WTC11 (cell line): ENCODE results near the gene TRIM9. TPM values are rescaled to one million over a fixed set of nuclear protein-coding genes. Genes with fewer than 3 reads are reported as not detected.

Experiments
- ATAC-seq: fragments of 200-7000 bp; cut with Tn5 transposase; 2 replicates; pipeline ENCODE4 v1.10.0; 2021; ENCODE audit warnings: mild to moderate bottlenecking, moderate library complexity
- CTCF ChIA-PET: fragments of 300-600 bp; sonication (Branson Sonifier 250); formaldehyde crosslinking; loops from one replicate; lab custom pipeline; 2021; ENCODE audit warnings: antibody characterized with exemption; lab: Charles Lee
- POLR2A ChIA-PET: fragments of 350-600 bp; sonication (Branson Sonifier 250); formaldehyde crosslinking; loops from one replicate; lab custom pipeline; 2021; ENCODE audit warnings: antibody characterized with exemption; lab: Charles Lee
- DNase-seq: peaks from one replicate; pipeline ENCODE4 v3.0.0; 2021; ENCODE audit warnings: low spot score
- H3K27ac Mint-ChIP-seq: 2 replicates; pipeline ENCODE4 v1.8.0; 2021; ENCODE audit warnings: mixed read lengths
- H3K27me3 Mint-ChIP-seq: 2 replicates; pipeline ENCODE4 v1.8.0; 2021; ENCODE audit warnings: low read depth, mild to moderate bottlenecking, moderate library complexity, mixed read lengths
- H3K36me3 Mint-ChIP-seq: 2 replicates; pipeline ENCODE4 v1.8.0; 2021; ENCODE audit warnings: mixed read lengths
- H3K4me1 Mint-ChIP-seq: 2 replicates; pipeline ENCODE4 v1.8.0; 2022; ENCODE audit warnings: mixed read lengths
- H3K4me3 Mint-ChIP-seq: 2 replicates; pipeline ENCODE4 v1.8.0; 2021; ENCODE audit warnings: mild to moderate bottlenecking, moderate library complexity, mixed read lengths
- H3K9me3 Mint-ChIP-seq: 2 replicates; pipeline ENCODE4 v1.8.0; 2021; ENCODE audit warnings: mixed read lengths
- ARID4B ChIP-seq: sonication (generic); formaldehyde crosslinking; IDR thresholded peaks from 2 replicates; pipeline ENCODE4 v1.8.0; 2023; ENCODE audit warnings: missing genetic modification reagents, mild to moderate bottlenecking, borderline replicate concordance
- ATF1 ChIP-seq: sonication (generic); formaldehyde crosslinking; IDR thresholded peaks from 2 replicates; pipeline ENCODE4 v1.8.1; 2023; ENCODE audit warnings: mild to moderate bottlenecking, moderate library complexity, missing genetic modification reagents
- CREB1 ChIP-seq: sonication (generic); formaldehyde crosslinking; IDR thresholded peaks from 2 replicates; pipeline ENCODE4 v1.8.0; 2023; ENCODE audit warnings: mild to moderate bottlenecking, missing genetic modification reagents
- FOXP1 ChIP-seq: sonication (generic); formaldehyde crosslinking; IDR thresholded peaks from 2 replicates; pipeline ENCODE4 v1.8.0; 2022; ENCODE audit warnings: missing genetic modification reagents, mild to moderate bottlenecking, moderate library complexity, borderline replicate concordance
- IRF2 ChIP-seq: sonication (generic); formaldehyde crosslinking; IDR thresholded peaks from 2 replicates; pipeline ENCODE4 v1.8.0; 2022; ENCODE audit warnings: low read depth, missing genetic modification reagents, borderline replicate concordance
- NFATC4 ChIP-seq: fragments of 250-450 bp; sonication (Bioruptor Pico); IDR thresholded peaks from 2 replicates; pipeline ENCODE4 v1.9.0; 2021; ENCODE audit warnings: mild to moderate bottlenecking
- PREB ChIP-seq: sonication (generic); formaldehyde crosslinking; IDR thresholded peaks from 2 replicates; pipeline ENCODE4 v1.8.1; 2022; ENCODE audit warnings: mild to moderate bottlenecking, missing genetic modification reagents, moderate library complexity, borderline replicate concordance
- STAT6 ChIP-seq: sonication (generic); formaldehyde crosslinking; conservative IDR thresholded peaks from 2 replicates; pipeline ENCODE4 v1.8.1; 2023; ENCODE audit warnings: mild to moderate bottlenecking, low read depth, missing genetic modification reagents, moderate library complexity
- TEAD4 ChIP-seq: sonication (generic); formaldehyde crosslinking; IDR thresholded peaks from 2 replicates; pipeline ENCODE4 v1.8.0; 2022; ENCODE audit warnings: mild to moderate bottlenecking, missing genetic modification reagents
- USF1 ChIP-seq: sonication (generic); formaldehyde crosslinking; IDR thresholded peaks from 2 replicates; pipeline ENCODE4 v1.8.0; 2022; ENCODE audit warnings: mild to moderate bottlenecking, missing genetic modification reagents
- ZNF121 ChIP-seq: sonication (generic); formaldehyde crosslinking; IDR thresholded peaks from 2 replicates; pipeline ENCODE4 v1.8.0; 2023; ENCODE audit warnings: missing genetic modification reagents
- ZNF263 ChIP-seq: sonication (generic); formaldehyde crosslinking; IDR thresholded peaks from 2 replicates; pipeline ENCODE4 v1.8.1; 2022; ENCODE audit warnings: low read depth, mild to moderate bottlenecking, moderate library complexity, missing genetic modification reagents
- ZNF396 ChIP-seq: fragments of 250-450 bp; sonication (Bioruptor Pico); IDR thresholded peaks from 2 replicates; pipeline ENCODE4 v1.8.0; 2021; ENCODE audit warnings: mild to moderate bottlenecking, moderate library complexity, borderline replicate concordance
- ZNF425 ChIP-seq: fragments of 250-450 bp; sonication (Bioruptor Pico); conservative IDR thresholded peaks from 2 replicates; pipeline ENCODE4 v1.9.0; 2021; ENCODE audit warnings: mild to moderate bottlenecking
- total RNA-seq: library from RNA; stranded (reverse); gene quantifications from 3 replicates; pipeline ENCODE4 v1.2.3, GENCODE V29; 2021
- TF ChIP-seq, protein P1 (sequence below): fragments of 250-450 bp; sonication (Bioruptor Pico); IDR thresholded peaks from 2 replicates; pipeline ENCODE4 v2.1.2; 2022; ENCODE audit warnings: mild to moderate bottlenecking, moderate library complexity
- TF ChIP-seq, protein P2 (sequence below): fragments of 250-450 bp; sonication (Bioruptor Pico); IDR thresholded peaks from 2 replicates; pipeline ENCODE4 v1.8.0; 2021; ENCODE audit warnings: mild to moderate bottlenecking
- TF ChIP-seq, protein P3 (sequence below): sonication (generic); formaldehyde crosslinking; IDR thresholded peaks from 2 replicates; pipeline ENCODE4 v1.8.1; 2022; ENCODE audit warnings: missing genetic modification reagents, borderline replicate concordance

TRIM9 gene
- total RNA-seq, 1 experiment from 2014 or later = 4.0 TPM

GRCh38 chr14:51129130-51129529 lies 34.2 kb upstream of the TRIM9 start (continued):
- no peak for TF ChIP-seq FOXP1 (CRISPR knock-in tag)
- TF ChIP-seq CREB1 = no peak
- TF ChIP-seq NFATC4 (CRISPR knock-in tag) = no peak
- TF ChIP-seq, protein P1, sequence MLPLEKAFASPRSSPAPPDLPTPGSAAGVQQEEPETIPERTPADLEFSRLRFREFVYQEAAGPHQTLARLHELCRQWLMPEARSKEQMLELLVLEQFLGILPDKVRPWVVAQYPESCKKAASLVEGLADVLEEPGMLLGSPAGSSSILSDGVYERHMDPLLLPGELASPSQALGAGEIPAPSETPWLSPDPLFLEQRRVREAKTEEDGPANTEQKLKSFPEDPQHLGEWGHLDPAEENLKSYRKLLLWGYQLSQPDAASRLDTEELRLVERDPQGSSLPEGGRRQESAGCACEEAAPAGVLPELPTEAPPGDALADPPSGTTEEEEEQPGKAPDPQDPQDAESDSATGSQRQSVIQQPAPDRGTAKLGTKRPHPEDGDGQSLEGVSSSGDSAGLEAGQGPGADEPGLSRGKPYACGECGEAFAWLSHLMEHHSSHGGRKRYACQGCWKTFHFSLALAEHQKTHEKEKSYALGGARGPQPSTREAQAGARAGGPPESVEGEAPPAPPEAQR = no peak
- no peak for TF ChIP-seq ARID4B (CRISPR knock-in tag)
- TF ChIP-seq, all 79 proteins: peak for 0

DNA sequence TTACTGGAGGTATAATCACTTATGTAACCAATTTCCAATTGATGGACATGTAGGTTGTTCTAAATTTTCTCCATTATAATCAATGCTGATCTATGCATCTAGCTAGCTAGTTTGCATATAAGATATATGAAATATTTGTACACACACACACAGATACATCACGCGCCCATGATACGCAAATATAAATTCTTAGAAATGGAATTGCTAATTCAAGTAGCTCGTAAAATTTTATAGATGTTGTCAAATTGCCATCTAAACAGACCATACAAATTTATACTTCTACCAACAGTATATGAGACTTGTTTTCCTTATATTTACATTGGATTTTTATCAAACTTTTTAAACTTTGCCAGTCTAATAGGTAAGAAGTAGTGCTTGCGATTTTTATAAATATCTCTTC lies 29.1 kb upstream of the TRIM9 start:
- no peak for ATAC-seq
- Mint-ChIP-seq H3K36me3 (no peaks in the 10 kb centered on the region), H3K4me3 (no peak overlapping the region), H3K27ac (no peak overlapping the region), H3K9me3 (peaks cover 4% of the 10 kb centered on the region), H3K27me3 (no peaks in the 10 kb centered on the region), H3K4me1 (peaks cover 36% of the 10 kb centered on the region)
- ChIA-PET POLR2A (no interaction called here), CTCF (no interaction called here)
- DNase-seq = no peak
- TF ChIP-seq PREB (CRISPR knock-in tag) (no peak), ZNF425 (CRISPR knock-in tag) (no peak), ZNF263 (CRISPR knock-in tag) (no peak), CREB1 (no peak), STAT6 (CRISPR knock-in tag) (no peak), ATF1 (no peak), TEAD4 (no peak), ZNF396 (no peak), ZNF121 (CRISPR knock-in tag) (no peak), USF1 (CRISPR knock-in tag) (no peak), IRF2 (no peak)
- TF ChIP-seq, protein P2, sequence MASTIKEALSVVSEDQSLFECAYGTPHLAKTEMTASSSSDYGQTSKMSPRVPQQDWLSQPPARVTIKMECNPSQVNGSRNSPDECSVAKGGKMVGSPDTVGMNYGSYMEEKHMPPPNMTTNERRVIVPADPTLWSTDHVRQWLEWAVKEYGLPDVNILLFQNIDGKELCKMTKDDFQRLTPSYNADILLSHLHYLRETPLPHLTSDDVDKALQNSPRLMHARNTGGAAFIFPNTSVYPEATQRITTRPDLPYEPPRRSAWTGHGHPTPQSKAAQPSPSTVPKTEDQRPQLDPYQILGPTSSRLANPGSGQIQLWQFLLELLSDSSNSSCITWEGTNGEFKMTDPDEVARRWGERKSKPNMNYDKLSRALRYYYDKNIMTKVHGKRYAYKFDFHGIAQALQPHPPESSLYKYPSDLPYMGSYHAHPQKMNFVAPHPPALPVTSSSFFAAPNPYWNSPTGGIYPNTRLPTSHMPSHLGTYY = no peak
- TF ChIP-seq, protein P3, sequence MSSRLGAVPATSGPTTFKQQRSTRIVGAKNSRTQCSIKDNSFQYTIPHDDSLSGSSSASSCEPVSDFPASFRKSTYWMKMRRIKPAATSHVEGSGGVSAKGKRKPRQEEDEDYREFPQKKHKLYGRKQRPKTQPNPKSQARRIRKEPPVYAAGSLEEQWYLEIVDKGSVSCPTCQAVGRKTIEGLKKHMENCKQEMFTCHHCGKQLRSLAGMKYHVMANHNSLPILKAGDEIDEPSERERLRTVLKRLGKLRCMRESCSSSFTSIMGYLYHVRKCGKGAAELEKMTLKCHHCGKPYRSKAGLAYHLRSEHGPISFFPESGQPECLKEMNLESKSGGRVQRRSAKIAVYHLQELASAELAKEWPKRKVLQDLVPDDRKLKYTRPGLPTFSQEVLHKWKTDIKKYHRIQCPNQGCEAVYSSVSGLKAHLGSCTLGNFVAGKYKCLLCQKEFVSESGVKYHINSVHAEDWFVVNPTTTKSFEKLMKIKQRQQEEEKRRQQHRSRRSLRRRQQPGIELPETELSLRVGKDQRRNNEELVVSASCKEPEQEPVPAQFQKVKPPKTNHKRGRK = no peak
